Anterior cingulate cortex (tissue), 58 donors: ENCODE measurements around the gene UPK1B.

Experiments
- DNase-seq, 58 donors: peaks; one replicate each; lab custom pipeline; 2025; lab: John Stamatoyannopoulos, UW

The UPK1B gene

DNA sequence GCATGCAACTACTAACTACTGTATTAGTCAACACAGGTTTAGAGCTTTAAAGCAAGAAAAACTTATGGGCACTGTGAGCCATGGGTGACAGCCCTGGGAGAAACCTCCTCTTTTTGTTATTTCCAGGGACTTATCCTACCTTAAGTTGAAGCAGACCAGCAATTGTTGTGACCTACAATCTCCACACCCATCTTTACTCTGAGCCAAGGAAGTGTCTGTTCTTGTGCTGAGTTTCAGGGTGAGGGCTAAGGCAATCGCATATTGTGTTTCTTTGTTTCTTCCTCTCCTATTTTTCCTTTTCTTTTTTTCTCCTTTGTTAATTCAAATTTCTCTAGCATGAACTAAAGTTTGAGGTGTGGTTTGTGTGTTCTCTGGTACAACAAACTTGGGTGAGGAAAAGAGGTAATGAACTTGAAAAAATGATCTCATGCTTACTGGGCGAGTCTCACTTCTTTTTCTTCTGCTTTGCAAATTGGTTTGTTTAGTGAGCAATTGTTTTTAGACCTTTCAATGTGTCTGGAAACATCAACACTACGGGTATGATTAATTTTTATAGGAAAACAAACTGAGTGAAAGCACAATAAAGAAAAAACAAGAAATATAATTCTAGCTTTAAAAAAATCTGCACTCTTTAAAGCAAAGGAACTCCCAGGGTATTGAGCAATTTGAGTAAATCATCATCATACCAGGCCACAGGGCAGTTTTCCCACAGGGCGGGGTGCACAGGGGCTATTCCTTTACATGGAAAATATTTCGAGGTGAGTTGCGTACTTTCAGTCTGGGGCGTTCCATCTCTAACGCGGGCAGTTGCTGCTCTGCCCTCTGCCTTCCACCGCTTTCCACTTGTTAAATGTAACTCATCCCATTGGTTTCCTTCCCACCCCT is 2.7 kb downstream of the UPK1B start:
- DNase-seq = no peak

DNA sequence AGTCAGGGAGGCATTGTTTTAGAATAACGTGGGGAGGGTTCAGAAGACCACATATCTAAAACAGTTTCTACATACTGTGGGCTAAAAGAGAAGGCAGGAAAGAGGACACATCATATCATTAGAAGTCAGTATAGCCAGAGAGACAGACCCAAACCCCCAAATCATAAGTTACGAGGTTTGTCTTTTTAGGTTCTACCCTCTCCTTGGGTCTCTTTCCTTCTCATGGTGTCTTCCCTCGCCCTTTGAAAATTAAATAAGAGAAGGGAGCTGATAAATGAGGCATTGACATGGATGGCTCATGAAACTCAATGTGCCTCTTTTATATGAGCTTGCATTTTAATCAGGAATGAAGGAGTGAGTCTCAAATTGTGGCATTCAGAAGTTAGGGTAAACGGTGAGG is 3.4 kb downstream of the UPK1B start:
- no peak for DNase-seq

DNA sequence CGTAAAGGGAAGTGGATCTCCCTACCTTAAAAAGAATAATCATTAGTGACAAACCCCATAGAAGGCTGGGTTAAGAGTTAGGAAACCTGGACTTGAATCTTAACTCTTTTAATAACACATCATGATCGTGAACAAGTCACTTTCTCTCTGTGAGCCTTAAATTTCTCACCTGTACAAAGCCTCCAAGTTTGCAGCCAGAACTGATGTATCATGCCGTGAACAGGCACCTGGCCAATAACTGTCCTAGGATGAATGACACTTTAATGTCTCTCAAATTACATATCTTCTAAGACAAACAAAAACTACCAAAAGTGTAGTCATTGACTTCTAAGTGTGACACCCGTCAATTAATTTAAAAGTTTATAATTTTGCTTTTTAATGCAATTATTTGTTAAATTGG is 3.9 kb downstream of the UPK1B start:
- no peak for DNase-seq

DNA sequence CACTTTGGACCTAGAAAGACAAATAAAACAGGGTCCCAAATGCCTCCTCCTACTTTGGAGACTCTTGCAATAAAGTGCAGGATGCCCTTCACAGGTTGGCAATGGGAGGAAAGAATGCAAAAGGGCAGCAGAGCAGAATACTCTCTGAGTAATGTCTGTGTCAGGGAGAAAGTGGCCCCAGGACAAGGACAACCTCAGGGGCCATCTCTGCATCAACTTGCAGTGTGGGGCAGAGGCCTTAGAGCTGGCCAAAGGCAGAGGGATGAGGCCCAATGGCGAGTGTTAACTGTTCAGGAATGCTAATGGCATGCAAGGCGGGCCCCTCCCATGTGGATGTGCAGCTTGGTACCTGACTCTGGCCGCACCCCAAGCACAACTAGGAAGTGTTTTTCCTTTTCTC is 8.4 kb downstream of the UPK1B start:
- DNase-seq = no peak

DNA sequence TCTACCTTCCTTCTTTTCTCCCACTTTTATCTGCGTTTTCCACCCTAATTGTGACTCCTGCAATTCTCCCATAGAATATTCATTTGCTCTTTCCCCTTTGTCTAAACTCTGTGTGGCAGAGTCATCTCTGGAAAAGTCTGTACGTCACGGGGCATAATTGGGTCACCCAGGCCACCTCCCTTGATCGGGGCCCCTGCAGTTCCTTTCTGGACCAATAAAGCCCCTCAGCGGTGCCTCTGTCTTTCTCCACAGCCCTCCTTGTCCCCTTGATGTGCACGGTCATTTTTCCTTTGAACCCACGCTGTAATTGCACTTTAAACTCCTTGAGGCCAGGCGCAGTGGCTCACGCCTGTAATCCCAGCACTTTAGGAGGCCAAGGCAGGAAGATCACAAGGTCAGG is 10.7 kb downstream of the UPK1B start:
- no peak for DNase-seq

DNA sequence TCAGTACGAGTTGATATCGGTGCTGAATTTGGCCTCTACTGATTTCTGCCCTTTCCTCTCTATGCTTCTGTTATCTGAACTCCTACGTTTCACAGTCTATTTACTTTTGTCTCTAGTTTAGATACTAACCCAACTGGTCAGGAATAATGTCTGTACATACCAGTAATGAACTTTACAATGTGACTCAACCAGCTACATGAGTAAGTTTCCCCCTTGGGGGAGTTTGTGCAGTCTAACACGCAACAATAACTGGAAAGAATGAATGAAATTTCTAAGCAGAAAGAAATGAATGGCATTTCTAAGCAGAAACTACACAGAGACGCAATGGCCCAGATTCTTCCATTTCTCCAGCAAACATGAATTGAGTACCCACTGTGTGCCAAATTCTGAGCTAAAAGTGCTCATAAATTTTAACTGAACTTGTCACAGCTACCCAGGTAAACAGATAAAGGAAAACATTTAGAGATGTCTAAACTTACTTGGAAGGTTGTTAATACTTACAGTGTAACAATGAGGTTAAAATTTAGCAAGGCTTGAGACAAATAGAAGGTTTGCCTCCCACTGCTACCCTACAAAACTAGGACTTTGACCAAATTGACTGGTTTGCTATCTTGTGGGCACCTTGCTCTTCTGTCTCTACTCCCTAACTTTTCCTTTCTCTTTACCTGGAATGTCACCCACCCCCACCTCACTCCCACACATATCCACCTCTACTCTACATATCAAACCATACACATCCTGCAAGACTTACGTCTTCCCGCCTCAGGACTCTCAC is 11.6 kb downstream of the UPK1B start:
- no peak for DNase-seq

DNA sequence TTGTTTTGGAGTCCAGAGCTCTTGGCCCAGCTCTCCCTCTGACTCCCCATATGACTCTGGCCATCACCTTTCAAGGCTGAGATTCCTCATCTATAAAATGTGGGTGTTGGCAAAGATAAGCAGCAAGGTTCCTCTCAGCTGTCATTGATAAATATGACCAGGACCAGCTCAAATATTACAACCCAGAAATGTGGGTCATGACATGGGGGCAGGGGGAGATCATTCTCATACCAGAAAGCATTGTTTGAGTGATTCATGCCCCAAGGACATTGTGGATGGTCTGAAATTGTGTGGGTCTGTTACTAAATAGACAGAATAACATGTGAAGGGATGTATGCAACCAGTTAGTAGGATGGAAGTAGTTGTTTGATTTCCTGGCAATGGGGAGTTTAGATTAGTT is 13.9 kb downstream of the UPK1B start:
- DNase-seq = no peak

DNA sequence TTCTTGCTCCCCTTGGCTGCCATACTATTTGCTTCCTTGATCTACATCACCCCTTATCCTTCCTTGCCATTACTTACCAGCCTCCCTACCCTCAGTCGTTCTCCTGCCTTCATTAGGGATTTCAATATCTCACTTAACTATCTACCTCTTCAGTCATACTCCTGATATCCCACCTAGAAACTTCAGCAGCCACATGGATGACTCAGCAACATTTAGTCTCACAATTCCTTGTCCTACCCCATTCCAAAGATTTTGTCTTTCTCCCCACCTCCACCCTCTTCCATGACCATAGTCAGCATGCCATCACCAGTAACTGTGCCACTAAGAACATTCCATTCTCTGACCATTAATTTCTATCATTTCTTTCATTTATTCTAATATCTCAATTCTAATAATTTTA is 18.4 kb downstream of the UPK1B start:
- no peak for DNase-seq

DNA sequence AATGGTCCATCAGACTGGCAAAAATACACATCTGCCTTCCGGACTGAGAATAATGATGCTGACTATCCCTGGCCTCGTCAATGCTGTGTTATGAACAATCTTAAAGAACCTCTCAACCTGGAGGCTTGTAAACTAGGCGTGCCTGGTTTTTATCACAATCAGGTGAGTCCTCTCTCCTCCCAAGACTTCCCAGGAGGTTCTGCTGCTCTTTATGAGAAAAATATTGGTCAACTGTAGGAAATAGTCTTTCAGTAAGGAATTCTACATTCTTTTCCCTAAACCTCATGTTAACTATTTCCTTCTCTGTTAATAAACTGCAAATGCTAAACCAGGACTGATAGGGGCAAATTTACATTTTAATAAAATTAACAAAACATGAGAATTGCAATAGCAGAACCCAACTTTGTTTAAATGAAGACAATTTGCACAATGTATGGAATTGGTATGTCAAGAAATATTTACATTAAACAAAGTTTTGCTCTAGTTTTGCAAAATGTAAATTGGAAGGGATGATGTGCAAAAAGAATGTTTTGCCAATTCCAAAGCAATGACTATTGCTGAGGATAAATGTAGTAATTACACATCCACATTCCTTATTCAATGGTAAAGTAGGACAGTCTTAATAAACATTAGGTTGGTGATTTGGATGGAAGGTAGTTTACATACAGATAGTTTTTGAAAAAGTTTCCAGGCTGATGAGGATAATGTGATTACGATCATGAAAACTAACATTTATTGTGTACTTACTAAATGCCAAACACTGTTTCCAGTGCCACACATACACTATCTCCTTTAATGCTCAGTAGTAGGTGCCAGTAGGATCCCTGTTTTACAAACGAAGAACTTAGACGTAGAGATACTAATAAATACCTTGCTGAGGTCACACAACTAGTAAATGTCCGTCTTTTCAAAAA is 21.1 kb downstream of the UPK1B start:
- no peak for DNase-seq

DNA sequence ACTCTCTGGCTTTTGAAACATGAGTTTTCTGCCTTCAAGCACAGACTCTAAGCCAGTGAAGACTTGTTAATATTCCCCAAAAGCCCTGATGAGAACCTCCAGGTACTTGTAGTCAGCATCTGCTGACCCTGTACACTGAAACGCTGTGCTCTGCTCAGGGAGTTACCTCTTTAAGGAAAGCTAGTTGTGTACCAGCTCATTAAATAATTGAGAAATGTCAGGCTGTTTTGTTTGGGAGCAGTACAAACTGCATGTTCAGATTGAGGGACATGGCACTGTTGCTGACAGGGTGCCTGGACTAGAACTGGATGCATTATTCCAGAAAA is 21.7 kb downstream of the UPK1B start:
- no peak for DNase-seq

DNA sequence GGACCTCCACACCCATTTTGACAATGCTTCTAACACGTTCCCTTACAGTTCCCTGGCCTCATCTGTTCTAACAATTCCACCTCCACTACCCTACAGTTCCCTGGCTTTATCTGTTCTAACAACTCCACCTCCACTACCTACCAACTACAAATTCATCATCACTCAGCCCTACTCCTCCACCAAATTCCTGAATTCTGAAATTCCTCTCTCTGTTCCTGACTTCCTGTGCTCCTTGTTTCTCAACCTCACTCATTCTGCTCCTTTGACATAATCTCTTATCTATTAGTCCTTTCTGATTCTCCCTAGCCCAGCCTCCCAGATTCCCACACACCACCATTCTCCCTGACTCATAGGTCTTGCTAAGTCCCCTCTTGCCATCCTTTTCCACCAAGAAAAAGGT is 22.5 kb downstream of the UPK1B start:
- DNase-seq = no peak

DNA sequence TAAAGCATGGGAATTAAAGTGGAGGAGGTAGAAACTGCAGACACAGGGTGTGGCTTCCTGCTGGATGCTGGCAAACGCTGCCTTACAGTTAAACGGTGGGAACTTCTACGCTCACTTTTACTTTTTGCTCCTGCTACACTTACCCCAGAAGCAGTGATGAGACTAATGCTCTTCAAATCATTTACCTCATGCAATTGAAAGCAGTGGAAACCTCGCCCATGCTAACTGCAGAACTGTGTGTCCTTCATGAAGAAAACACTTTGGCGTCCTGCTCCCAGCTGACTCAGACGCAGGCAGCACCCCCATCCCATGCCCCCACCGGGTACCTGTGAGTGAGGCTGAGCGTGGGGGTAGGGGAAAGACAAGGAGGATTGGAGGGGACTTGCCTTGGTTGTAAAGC is 31.8 kb downstream of the UPK1B start:
- DNase-seq = peak in 1 of 58 donors; percentile 16

DNA sequence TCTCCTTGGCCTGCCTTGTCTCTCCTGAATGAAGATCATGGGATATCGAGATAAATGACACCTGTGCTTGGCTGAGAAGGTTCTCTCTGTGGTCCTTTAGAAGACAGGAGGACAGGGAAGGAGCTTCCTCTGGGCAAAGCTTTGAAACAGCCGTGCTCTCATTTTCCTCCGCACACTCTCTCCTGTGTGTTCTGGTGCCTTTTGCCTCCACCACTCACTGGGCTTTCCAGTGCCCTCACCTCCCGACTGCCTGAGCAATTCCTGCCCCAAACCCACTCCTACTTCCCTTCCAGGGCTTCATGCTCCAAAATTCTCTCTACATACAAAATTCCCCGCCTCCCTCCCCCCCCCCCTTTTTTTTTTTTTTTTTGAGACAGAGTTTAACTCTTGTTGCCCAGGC is 32.3 kb downstream of the UPK1B start:
- no peak for DNase-seq

DNA sequence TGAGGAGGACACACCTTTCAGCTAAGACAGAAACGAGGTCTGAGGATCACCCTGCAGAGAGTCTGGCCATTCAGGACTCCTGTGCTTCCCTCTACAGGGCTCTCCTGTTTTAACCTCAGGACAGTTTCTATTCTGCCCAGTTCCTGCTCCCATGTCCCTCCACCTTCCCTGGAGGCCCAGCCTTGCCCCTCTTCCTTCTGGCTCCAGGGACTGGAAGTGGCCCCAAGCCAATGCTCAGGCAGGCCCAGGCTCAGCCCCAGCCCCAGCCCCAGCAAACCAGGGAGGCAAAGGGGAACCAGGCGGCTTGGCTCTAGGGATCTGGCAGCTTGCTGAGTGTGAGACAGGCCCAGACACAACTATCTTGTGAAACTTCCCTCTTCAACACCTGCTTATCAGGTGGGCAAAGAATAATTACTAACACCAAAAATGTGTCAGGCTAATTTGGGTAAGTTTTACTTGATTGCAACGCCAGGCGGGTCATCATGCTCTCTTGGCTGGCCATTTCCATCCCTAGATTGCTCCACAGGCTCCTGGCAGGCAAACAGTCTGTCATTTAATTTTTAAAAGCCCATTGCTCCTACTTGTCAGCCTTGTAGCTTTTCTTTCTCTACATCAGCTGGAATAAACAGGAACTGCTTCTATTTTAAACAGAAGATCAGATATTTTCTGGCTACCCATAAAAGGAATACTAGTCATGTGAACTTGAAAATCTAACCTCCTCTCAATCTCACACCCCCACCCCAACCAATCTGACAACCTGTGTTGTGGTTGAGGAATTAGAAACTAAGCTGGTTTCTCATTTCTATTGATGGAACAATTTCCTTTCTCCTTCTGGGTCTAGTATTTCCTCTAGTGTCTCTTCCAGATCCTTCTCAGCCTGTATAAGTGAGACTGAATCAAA is 33.5 kb downstream of the UPK1B start:
- DNase-seq = no peak

DNA sequence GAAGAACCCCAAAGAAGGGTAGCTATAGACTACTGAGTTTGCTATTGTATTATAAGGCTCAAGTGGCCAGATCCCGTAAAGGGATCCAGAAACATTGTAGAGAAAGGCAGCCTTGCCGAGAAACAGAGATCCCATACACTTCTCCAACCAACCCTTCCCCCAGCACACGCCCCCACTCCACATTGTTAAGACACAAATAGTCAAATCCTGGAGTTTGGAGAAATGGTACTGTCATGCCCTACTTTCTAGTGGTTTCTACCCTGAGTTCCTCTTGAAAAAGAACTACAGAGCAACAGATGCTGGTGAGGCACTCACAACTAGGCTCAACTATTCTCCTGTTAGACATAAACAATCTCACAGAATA is 34.1 kb downstream of the UPK1B start:
- no peak for DNase-seq

DNA sequence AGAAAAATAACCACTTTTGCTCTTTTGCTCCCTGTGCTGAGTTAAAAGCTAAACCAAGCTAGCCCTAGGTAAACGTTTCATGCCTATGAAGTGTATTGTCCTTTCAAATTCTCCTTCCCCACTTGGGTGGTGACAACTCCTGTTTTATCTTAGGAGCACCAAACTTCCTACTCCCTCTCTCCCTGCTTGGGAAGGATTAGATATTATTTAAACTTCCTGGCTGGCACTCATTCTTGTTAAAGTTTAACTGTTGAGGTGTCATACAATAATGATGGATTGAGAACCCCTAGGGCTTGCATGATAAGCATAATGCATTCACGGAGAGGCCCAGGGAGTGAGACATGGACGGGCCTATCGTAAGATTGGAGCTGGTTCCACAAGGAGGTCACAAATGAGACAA is 37.8 kb downstream of the UPK1B start:
- DNase-seq = no peak

DNA sequence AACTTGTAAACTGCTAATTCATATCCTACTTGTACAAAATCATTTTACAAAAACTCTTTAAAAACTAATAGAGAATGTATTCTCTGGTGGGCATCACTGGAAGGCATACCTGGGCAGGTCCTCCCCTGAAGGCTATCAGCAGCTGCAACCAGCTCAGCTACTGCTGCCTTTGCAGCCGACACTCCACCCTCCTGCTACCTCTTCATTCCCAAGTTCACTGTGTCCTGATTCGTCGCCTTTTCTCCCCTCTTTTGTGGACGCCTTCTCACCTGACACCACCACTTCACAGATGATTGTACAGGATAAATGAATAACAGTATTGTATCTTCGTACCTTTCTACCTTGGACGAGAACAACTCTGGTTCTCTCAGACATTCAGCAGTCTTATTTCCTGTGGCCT is 38.4 kb downstream of the UPK1B start:
- DNase-seq = no peak

DNA sequence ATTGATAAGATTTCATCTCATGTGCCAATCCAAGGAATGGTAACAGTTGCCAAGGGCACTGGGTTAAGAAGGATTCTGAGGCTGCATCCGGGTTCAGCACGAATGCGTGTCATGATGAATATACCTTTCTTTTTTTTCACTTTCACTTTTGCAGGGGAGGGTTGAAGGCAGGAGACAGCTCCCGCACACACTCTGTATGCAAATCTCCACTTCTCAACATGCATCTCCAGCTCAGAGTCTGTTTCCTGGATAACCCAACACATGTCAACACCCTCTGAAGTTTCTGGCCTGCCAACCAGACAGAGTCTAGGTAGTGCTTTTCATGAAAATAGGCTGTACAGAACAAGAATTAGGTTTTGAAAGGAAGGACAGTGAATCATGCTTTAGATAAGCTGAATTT is 45.7 kb downstream of the UPK1B start:
- no peak for DNase-seq

DNA sequence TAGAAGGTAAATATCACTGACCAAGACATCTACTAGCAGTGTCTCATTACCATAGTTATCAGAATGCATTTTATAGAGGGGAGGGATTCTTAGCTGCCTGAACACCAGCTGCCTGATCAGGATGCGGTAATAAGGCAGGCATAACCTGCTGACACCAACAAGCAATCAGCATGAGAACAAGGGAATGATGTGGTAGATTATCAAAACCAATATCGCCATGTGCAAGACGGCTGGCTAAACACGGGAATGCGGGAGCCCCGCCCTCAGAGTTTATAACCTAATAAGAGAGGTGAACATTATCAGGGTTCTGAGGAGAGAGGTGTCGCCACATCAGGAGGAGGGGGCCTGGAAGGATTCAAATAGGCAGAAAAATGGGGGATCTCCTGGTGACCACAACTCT is 46.8 kb downstream of the UPK1B start:
- no peak for DNase-seq
